Breast epithelium (tissue), 4 donors: ENCODE measurements around the gene HOXA11. TPM values are rescaled to one million over a fixed set of nuclear protein-coding genes. Genes with fewer than 3 reads are reported as not detected.

Experiments
- DNase-seq, 2 donors: peaks; one replicate each; pipeline ENCODE4 v3.0.0-alpha.2; 2019; ENCODE audit warnings: low spot score in 2 of 2
- H3K27ac ChIP-seq, 2 donors: fragments of 200-600 bp; sonication (generic) in 1 of 2; one replicate each; pipeline ENCODE4 v1.5.1; 2016 to 2019; ENCODE audit warnings: mild to moderate bottlenecking in 1 of 2
- H3K27me3 ChIP-seq, 2 donors: fragments of 200-600 bp; sonication (generic) in 1 of 2; one replicate each; pipeline versions ENCODE4 v1.5.1 to v1.6.0; 2017 to 2019; ENCODE audit warnings: control low read depth in 1 of 2, mild to moderate bottlenecking in 1 of 2
- H3K36me3 ChIP-seq: fragments of 200-600 bp; one replicate; pipeline ENCODE4 v1.5.1; 2019
- H3K4me1 ChIP-seq, 2 donors: fragments of 200-600 bp; sonication (generic); one replicate each; pipeline ENCODE4 v1.5.1; 2016 to 2019; ENCODE audit warnings: control low read depth in 1 of 2
- H3K4me3 ChIP-seq, 3 donors: fragments of 200-600 bp; sonication (generic); 1 replicate in 2 of 3; 2 replicates in 1 of 3; pipeline ENCODE4 v1.5.1; 2016 to 2019; ENCODE audit warnings: mild to moderate bottlenecking in 3 of 3, moderate library complexity in 2 of 3
- H3K9me3 ChIP-seq, 2 donors: fragments of 200-600 bp; sonication (generic) in 1 of 2; one replicate each; pipeline ENCODE4 v1.5.1; 2016 to 2019; ENCODE audit warnings: control low read depth in 1 of 2
- POLR2A ChIP-seq: fragments of 450-650 bp; IDR thresholded peaks from one replicate; pipeline ENCODE4 v1.6.1; 2016; ENCODE audit warnings: antibody characterized with exemption, mild to moderate bottlenecking, moderate library complexity
- POLR2AphosphoS5 ChIP-seq, 3 donors: sonication (generic); formaldehyde crosslinking; IDR thresholded peaks; one replicate each; pipeline ENCODE4 v1.6.1; 2017; ENCODE audit warnings: antibody characterized with exemption in 3 of 3
- intact Hi-C: fragments of 100-400 bp; cut with DNase I; formaldehyde crosslinking; loops from one replicate; pipeline ENCODE4 v1.15.1; 2023; ENCODE audit warnings: low total_unique reads
- total RNA-seq, 3 donors: library from RNA; depleted of rRNA; stranded (reverse); fragments of >200 nt; gene quantifications; one replicate each; pipeline ENCODE4 v1.1.0, GENCODE V29; 2016
- TF ChIP-seq, protein P1 (sequence below), 3 donors: fragments of 450-650 bp; IDR thresholded peaks; one replicate each; pipeline ENCODE4 v1.5.1; 2016 to 2017; ENCODE audit warnings: antibody characterized with exemption in 3 of 3, mild to moderate bottlenecking in 3 of 3, moderate library complexity in 3 of 3

HOXA11 gene
- total RNA-seq, 3 donors from 2014 or later = 1.9 TPM; not detected in 2

DNA sequence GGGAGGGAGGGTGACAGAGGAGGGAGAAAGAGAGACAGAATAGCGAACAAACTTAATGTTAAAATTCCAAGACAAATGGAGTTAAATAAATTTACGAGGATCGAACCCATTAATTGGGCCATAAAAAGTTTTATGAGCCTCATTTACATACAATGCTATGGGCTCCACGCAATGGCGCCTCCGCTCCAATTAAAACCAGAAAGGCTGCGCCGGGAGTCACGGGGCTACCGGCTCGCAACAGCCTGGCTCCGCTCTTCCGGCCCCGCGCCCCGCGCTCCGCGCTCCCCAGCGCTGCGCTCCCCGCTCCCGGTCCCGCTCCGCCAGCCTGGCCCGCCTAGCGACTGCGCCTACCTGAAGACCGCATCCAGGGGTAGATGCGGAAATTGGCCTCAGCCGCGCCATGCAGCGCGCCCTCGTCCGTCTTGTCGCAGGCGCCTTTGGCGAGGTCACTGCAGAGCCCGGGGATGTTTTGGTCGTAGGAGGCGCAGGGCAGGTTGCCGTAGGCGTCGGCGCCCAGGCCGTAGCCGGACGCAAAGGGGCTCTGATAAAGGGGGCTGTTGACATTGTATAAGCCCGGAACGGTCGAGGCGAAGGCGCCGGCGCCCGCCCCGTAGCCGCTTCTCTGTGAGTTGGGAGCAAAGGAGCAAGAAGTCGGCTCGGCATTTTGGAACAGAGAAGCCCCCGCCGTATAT is 29.1 kb downstream of the HOXA11 start:
- no peaks in the 10 kb centered on the region for H3K9me3 ChIP-seq
- peak overlapping the region; percentile 91 to 96 for H3K27ac ChIP-seq
- H3K4me1 ChIP-seq = peaks cover 5 to 9% of the 10 kb centered on the region in 2 donors
- peak; percentile 19 to 49 for DNase-seq
- peak overlapping the region; percentile 65 to 93 (median 67) for H3K4me3 ChIP-seq
- peak in 2 of 3 donors; percentile 34 to 68 for TF ChIP-seq POLR2AphosphoS5 (IDR thresholded peaks at IDR 0.05)
- TF ChIP-seq, protein P1, sequence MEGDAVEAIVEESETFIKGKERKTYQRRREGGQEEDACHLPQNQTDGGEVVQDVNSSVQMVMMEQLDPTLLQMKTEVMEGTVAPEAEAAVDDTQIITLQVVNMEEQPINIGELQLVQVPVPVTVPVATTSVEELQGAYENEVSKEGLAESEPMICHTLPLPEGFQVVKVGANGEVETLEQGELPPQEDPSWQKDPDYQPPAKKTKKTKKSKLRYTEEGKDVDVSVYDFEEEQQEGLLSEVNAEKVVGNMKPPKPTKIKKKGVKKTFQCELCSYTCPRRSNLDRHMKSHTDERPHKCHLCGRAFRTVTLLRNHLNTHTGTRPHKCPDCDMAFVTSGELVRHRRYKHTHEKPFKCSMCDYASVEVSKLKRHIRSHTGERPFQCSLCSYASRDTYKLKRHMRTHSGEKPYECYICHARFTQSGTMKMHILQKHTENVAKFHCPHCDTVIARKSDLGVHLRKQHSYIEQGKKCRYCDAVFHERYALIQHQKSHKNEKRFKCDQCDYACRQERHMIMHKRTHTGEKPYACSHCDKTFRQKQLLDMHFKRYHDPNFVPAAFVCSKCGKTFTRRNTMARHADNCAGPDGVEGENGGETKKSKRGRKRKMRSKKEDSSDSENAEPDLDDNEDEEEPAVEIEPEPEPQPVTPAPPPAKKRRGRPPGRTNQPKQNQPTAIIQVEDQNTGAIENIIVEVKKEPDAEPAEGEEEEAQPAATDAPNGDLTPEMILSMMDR (IDR thresholded peaks at IDR 0.05) = no peak
- intact Hi-C loops = loop anchor here (10.0 kb wide), 1 partner anchor 951 kb away; the partner anchor contains the start of genes CBX3 and HNRNPA2B1
- peaks cover 7 to 45% of the 10 kb centered on the region in 2 donors for H3K27me3 ChIP-seq
- H3K36me3 ChIP-seq = no peaks in the 10 kb centered on the region

DNA sequence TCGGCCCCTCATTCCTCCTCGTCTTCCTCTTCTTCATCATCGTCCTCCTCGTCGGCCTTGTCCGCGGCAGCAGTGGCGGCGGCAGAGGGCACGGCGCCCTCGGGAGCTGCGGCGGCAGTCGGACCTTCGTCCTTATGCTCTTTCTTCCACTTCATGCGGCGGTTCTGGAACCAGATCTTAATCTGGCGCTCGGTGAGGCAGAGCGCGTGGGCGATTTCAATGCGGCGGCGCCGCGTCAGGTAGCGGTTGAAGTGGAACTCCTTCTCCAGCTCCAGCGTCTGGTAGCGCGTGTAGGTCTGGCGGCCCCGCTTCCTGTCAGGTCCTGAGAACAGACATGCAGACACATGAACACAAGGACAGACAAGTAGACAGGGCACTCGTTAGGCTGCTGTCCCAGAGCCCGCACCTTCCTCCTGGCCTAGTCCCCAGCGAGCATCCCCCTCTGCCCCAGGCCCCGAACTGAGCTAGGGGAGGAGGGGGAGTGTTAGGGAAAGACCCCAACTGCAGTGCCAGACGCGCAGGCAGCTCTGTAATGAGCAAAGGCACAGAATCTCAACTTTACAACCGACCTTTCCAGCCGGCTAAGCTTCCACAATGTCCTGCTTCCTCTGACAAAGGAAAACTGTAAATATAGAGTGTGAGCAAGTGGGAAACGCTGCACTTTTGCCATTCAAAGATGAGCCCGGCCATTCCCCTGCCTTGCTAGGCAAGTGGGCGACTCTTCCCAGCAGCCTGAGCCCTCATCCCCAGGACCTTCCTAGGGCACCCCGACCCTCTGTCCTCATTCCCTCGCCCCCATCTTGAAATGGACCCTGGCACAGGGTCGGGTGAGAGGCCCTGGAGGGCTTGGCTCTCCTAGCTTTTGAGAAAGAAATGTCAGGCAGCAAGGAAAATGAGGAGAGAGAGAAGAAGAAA is 29.9 kb downstream of the HOXA11 start:
- Histone ChIP-seq H3K36me3 (no peaks in the 10 kb centered on the region), H3K9me3 (no peaks in the 10 kb centered on the region), H3K4me3 (peak overlapping the region; percentile 65 to 93 (median 67)), H3K27me3 (peaks cover 7 to 45% of the 10 kb centered on the region in 2 donors), H3K27ac (peak overlapping the region; percentile 91 to 96), H3K4me1 (peaks cover 5 to 9% of the 10 kb centered on the region in 2 donors)
- TF ChIP-seq POLR2AphosphoS5 (IDR thresholded peaks at IDR 0.05) (no peak), POLR2A (no peak)
- TF ChIP-seq, protein P1 (IDR thresholded peaks at IDR 0.05) = no peak
- DNase-seq = peak; percentile 47 to 51
- intact Hi-C loops = loop anchor here (10.0 kb wide), 1 partner anchor 950 kb away; the partner anchor contains the start of genes CBX3 and HNRNPA2B1

DNA sequence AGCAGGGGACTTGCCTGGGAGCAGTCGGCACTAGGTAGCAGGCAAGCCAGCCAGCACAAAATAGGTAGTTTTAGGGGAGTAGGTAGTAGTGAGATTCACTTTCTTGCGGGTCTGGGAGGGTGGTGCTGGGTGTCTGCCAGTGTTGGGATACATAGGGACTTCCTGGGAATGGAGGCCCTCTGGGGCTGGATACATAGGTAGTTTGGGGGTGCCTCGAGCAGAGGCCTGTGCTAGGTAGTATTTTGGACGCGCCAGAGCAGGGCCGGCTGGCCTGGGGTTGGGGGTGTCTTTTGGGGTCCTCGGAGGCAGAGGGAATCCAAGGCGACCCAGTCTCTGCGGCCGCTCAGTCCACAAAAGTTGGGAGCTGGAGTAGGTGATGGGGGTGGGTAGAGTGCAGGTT is 30.7 kb downstream of the HOXA11 start:
- Histone ChIP-seq H3K4me1 (peaks cover 5 to 9% of the 10 kb centered on the region in 2 donors), H3K27ac (peak overlapping the region; percentile 40 to 96), H3K9me3 (no peaks in the 10 kb centered on the region), H3K4me3 (peak overlapping the region in 2 of 3 donors; percentile 65 to 93), H3K27me3 (peaks cover 7 to 39% of the 10 kb centered on the region in 2 donors), H3K36me3 (no peaks in the 10 kb centered on the region)
- TF ChIP-seq POLR2A = no peak
- TF ChIP-seq POLR2AphosphoS5 (IDR thresholded peaks at IDR 0.05) = no peak
- TF ChIP-seq, protein P1 (IDR thresholded peaks at IDR 0.05) = no peak
- intact Hi-C loops = loop anchor here (10.0 kb wide), 1 partner anchor 950 kb away; the partner anchor contains the start of genes CBX3 and HNRNPA2B1
- DNase-seq = peak in 1 of 2 donors; percentile 37

DNA sequence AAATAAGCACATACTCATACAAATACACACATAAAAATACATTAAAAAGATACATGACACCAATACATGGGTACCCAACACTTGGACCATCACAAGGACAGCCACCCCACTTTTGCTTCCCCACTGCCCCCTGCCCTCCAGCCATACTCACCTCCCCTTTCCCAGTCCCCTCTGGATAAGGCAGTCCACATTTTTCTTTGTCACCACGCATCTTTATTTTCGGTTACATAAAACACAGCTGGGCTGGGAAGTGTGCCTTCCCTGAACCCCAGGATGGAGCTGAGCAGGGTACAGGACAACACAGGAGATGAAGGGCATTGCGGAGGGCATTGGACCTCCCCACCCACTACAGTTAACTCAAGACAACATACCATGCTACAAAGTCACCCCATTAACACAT is 31.5 kb downstream of the HOXA11 start:
- peak in 1 of 2 donors; percentile 16 for DNase-seq
- peak overlapping the region; percentile 95 to 96 for H3K27ac ChIP-seq
- H3K4me3 ChIP-seq = no peak overlapping the region
- H3K36me3 ChIP-seq = no peaks in the 10 kb centered on the region
- TF ChIP-seq POLR2A (no peak), POLR2AphosphoS5 (IDR thresholded peaks at IDR 0.05) (no peak)
- TF ChIP-seq, protein P1 (IDR thresholded peaks at IDR 0.05) = no peak
- H3K9me3 ChIP-seq = no peaks in the 10 kb centered on the region
- peaks cover 7 to 39% of the 10 kb centered on the region in 2 donors for H3K27me3 ChIP-seq
- peaks cover 5 to 9% of the 10 kb centered on the region in 2 donors for H3K4me1 ChIP-seq
- intact Hi-C loops = loop anchor here (10.0 kb wide), 1 partner anchor 949 kb away; the partner anchor contains the start of genes CBX3 and HNRNPA2B1
